ENCODE data around the gene C11orf58.
A peak's percentile ranks its signal among the peaks of the same experiment; 100 is the strongest.

Gene C11orf58

GRCh38 chr11:16783321-16783801 is 44.9 kb downstream of the C11orf58 start:
- FAIRE-seq (no peak), DNase-seq (ENCODE audit: insufficient read length, low spot score) (no peak)

GRCh38 chr11:16784097-16784496 is 45.6 kb downstream of the C11orf58 start:
- DNase-seq (ENCODE audit: insufficient read length, low spot score) (no peak), FAIRE-seq (no peak)

- DNase-seq (ENCODE audit: insufficient read length, low spot score): no peak
- no peak for FAIRE-seq
Measured at GRCh38 chr11:16784666-16785065, 46.2 kb downstream of the C11orf58 start.

- peak; percentile 80 for DNase-seq (ENCODE audit: insufficient read length, low spot score)
- no peak for FAIRE-seq
Measured at GRCh38 chr11:16785520-16786128, 47.2 kb downstream of the C11orf58 start.

- DNase-seq (ENCODE audit: insufficient read length, low spot score) (no peak), FAIRE-seq (peak; percentile 74)
Measured at GRCh38 chr11:16786131-16786530, 47.7 kb downstream of the C11orf58 start.

- no peak for DNase-seq (ENCODE audit: insufficient read length, low spot score)
- FAIRE-seq: no peak
Measured at GRCh38 chr11:16787035-16787742, 48.7 kb downstream of the C11orf58 start.

GRCh38 chr11:16788141-16789062 is 50.0 kb downstream of the C11orf58 start:
- DNase-seq (ENCODE audit: insufficient read length, low spot score) (peak; percentile 76), FAIRE-seq (no peak)

GRCh38 chr11:16789063-16789420 is 50.6 kb downstream of the C11orf58 start:
- FAIRE-seq (no peak), DNase-seq (ENCODE audit: insufficient read length, low spot score) (no peak)

- no peak for DNase-seq (ENCODE audit: insufficient read length, low spot score)
- no peak for FAIRE-seq
Measured at GRCh38 chr11:16789560-16790485, 51.4 kb downstream of the C11orf58 start.

GRCh38 chr11:16790486-16791190 is 52.2 kb downstream of the C11orf58 start:
- FAIRE-seq (no peak), DNase-seq (ENCODE audit: insufficient read length, low spot score) (no peak)

- FAIRE-seq (peak; percentile 93), DNase-seq (ENCODE audit: insufficient read length, low spot score) (peak; percentile 83)
Measured at GRCh38 chr11:16791191-16791961, 52.9 kb downstream of the C11orf58 start.

GRCh38 chr11:16792426-16792825 is 54.0 kb downstream of the C11orf58 start:
- DNase-seq (ENCODE audit: insufficient read length, low spot score): no peak
- no peak for FAIRE-seq

GRCh38 chr11:16793009-16793408 is 54.6 kb downstream of the C11orf58 start:
- DNase-seq (ENCODE audit: insufficient read length, low spot score): no peak
- no peak for FAIRE-seq

- DNase-seq (ENCODE audit: insufficient read length, low spot score): no peak
- FAIRE-seq: no peak
Measured at GRCh38 chr11:16793511-16793910, 55.1 kb downstream of the C11orf58 start.

- FAIRE-seq (no peak), DNase-seq (ENCODE audit: insufficient read length, low spot score) (no peak)
Measured at GRCh38 chr11:16794047-16794818, 55.8 kb downstream of the C11orf58 start.

- DNase-seq (ENCODE audit: insufficient read length, low spot score) (no peak), FAIRE-seq (no peak)
Measured at GRCh38 chr11:16795146-16795545, 56.7 kb downstream of the C11orf58 start.

GRCh38 chr11:16796311-16796710 is 57.9 kb downstream of the C11orf58 start:
- FAIRE-seq (no peak), DNase-seq (ENCODE audit: insufficient read length, low spot score) (no peak)

- DNase-seq (ENCODE audit: insufficient read length, low spot score): no peak
- FAIRE-seq: no peak
Measured at GRCh38 chr11:16797776-16798175, 59.3 kb downstream of the C11orf58 start.
